ENCODE data around the gene LPCAT1. TPM values are rescaled to one million over a fixed set of nuclear protein-coding genes. Genes with fewer than 3 reads are reported as not detected.

LPCAT1 gene
- total and polyA plus RNA-seq, 2 experiments from 2014 or later = 78.0 to 255 TPM

- Histone ChIP-seq H2AFZ (no peak overlapping the region), H3K9me2 (ENCODE audit: insufficient read depth) (no peaks in the 10 kb centered on the region), H3K4me1 (ENCODE audit: insufficient read depth) (no peaks in the 10 kb centered on the region), H3K4me2 (no peak overlapping the region), H3K36me3 (ENCODE audit: insufficient read depth) (peaks cover 43% of the 10 kb centered on the region), H4K20me1 (replicated peaks; ENCODE audit: insufficient read depth) (peaks cover 7% of the 10 kb centered on the region; the same call in 1 of the 2 replicates), H3F3A (replicated peaks; ENCODE audit: low read depth) (peaks cover 64% of the 10 kb centered on the region), H3K4me3 (no peak overlapping the region), H3K79me2 (replicated peaks; ENCODE audit: insufficient read depth) (no peaks in the 10 kb centered on the region), H3K27ac (ENCODE audit: low read depth) (no peak overlapping the region), H3K27me3 (ENCODE audit: insufficient read depth) (no peaks in the 10 kb centered on the region)
- TF ChIP-seq STAT1 (IDR thresholded peaks at IDR 0.05; ENCODE audit: unreplicated experiment) = no peak
- no peak for TF ChIP-seq EZH2 (IDR thresholded peaks at IDR 0.05; ENCODE audit: low read depth, unreplicated experiment)
- TF ChIP-seq, protein P1, sequence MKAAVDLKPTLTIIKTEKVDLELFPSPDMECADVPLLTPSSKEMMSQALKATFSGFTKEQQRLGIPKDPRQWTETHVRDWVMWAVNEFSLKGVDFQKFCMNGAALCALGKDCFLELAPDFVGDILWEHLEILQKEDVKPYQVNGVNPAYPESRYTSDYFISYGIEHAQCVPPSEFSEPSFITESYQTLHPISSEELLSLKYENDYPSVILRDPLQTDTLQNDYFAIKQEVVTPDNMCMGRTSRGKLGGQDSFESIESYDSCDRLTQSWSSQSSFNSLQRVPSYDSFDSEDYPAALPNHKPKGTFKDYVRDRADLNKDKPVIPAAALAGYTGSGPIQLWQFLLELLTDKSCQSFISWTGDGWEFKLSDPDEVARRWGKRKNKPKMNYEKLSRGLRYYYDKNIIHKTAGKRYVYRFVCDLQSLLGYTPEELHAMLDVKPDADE (IDR thresholded peaks at IDR 0.05) = no peak
- no peak for TF ChIP-seq NANOG (IDR thresholded peaks at IDR 0.05; ENCODE audit: borderline replicate concordance)
- TF ChIP-seq, protein P2, sequence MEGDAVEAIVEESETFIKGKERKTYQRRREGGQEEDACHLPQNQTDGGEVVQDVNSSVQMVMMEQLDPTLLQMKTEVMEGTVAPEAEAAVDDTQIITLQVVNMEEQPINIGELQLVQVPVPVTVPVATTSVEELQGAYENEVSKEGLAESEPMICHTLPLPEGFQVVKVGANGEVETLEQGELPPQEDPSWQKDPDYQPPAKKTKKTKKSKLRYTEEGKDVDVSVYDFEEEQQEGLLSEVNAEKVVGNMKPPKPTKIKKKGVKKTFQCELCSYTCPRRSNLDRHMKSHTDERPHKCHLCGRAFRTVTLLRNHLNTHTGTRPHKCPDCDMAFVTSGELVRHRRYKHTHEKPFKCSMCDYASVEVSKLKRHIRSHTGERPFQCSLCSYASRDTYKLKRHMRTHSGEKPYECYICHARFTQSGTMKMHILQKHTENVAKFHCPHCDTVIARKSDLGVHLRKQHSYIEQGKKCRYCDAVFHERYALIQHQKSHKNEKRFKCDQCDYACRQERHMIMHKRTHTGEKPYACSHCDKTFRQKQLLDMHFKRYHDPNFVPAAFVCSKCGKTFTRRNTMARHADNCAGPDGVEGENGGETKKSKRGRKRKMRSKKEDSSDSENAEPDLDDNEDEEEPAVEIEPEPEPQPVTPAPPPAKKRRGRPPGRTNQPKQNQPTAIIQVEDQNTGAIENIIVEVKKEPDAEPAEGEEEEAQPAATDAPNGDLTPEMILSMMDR (conservative IDR thresholded peaks at IDR 0.05; ENCODE audit: low read depth in 2 of 2) = no peak
- TF ChIP-seq REST (IDR thresholded peaks at IDR 0.05; ENCODE audit: unreplicated experiment) = no peak
- no peak for TF ChIP-seq ZNF114 (CRISPR knock-in tag; IDR thresholded peaks at IDR 0.05)
- no peak for TF ChIP-seq ZNF331 (CRISPR knock-in tag; IDR thresholded peaks at IDR 0.05; ENCODE audit: low read depth)
- TF ChIP-seq CREB1 (CRISPR knock-in tag; IDR thresholded peaks at IDR 0.05; ENCODE audit: low read depth) = no peak
- no peak for TF ChIP-seq EZH2phosphoT487 (IDR thresholded peaks at IDR 0.05; ENCODE audit: unreplicated experiment)
- no peak for TF ChIP-seq POLR2AphosphoS5 (IDR thresholded peaks at IDR 0.05; ENCODE audit: low read depth)
- TF ChIP-seq ZNF462 (CRISPR knock-in tag; IDR thresholded peaks at IDR 0.05) = no peak
- no peak for TF ChIP-seq JUNB (IDR thresholded peaks at IDR 0.05; ENCODE audit: unreplicated experiment)
- Mint-ChIP-seq H3K36me3 (ENCODE audit: low read depth) (peaks cover 90% of the 10 kb centered on the region), H3K27me3 (ENCODE audit: insufficient read depth, low read depth, poor library complexity) (peaks cover 18% of the 10 kb centered on the region), H3K27ac (no peak overlapping the region), H3K4me1 (no peaks in the 10 kb centered on the region; the same call in 2 of the 3 replicates), H3K9me3 (peaks cover 38% of the 10 kb centered on the region), H3K4me3 (no peak overlapping the region; the same call in 2 of the 3 replicates)
- ATAC-seq (no peak), DNase-seq (ENCODE audit: low spot score) (no peak)
These were observed 61.4 kb downstream of the LPCAT1 start for GRCh38 chr5:1462358-1462757.

Data from GM23338 (cell line).